ENCODE measurements around the gene ADD2.

- TF ChIP-seq, protein P1, sequence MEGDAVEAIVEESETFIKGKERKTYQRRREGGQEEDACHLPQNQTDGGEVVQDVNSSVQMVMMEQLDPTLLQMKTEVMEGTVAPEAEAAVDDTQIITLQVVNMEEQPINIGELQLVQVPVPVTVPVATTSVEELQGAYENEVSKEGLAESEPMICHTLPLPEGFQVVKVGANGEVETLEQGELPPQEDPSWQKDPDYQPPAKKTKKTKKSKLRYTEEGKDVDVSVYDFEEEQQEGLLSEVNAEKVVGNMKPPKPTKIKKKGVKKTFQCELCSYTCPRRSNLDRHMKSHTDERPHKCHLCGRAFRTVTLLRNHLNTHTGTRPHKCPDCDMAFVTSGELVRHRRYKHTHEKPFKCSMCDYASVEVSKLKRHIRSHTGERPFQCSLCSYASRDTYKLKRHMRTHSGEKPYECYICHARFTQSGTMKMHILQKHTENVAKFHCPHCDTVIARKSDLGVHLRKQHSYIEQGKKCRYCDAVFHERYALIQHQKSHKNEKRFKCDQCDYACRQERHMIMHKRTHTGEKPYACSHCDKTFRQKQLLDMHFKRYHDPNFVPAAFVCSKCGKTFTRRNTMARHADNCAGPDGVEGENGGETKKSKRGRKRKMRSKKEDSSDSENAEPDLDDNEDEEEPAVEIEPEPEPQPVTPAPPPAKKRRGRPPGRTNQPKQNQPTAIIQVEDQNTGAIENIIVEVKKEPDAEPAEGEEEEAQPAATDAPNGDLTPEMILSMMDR (IDR thresholded peaks at IDR 0.05; ENCODE audit: low read depth, low read length, poor library complexity, severe bottlenecking) = no peak
- no peak for TF ChIP-seq EZH2phosphoT487 (IDR thresholded peaks at IDR 0.05; ENCODE audit: borderline replicate concordance, low read length)
Measured at GRCh38 chr2:70658476-70658875, 109.5 kb downstream of the ADD2 start.

All from DOHH2 (cell line).